NCI-H146 treated with DMSO at 0.1 percent for 48 hours (cell line): ENCODE measurements around the gene LRMDA.

ENCODE experiments used
- DNase-seq: peaks from one replicate; lab custom pipeline; 2025; ENCODE audit not compliant: unreplicated experiment; lab: John Stamatoyannopoulos, UW

LRMDA gene

DNA sequence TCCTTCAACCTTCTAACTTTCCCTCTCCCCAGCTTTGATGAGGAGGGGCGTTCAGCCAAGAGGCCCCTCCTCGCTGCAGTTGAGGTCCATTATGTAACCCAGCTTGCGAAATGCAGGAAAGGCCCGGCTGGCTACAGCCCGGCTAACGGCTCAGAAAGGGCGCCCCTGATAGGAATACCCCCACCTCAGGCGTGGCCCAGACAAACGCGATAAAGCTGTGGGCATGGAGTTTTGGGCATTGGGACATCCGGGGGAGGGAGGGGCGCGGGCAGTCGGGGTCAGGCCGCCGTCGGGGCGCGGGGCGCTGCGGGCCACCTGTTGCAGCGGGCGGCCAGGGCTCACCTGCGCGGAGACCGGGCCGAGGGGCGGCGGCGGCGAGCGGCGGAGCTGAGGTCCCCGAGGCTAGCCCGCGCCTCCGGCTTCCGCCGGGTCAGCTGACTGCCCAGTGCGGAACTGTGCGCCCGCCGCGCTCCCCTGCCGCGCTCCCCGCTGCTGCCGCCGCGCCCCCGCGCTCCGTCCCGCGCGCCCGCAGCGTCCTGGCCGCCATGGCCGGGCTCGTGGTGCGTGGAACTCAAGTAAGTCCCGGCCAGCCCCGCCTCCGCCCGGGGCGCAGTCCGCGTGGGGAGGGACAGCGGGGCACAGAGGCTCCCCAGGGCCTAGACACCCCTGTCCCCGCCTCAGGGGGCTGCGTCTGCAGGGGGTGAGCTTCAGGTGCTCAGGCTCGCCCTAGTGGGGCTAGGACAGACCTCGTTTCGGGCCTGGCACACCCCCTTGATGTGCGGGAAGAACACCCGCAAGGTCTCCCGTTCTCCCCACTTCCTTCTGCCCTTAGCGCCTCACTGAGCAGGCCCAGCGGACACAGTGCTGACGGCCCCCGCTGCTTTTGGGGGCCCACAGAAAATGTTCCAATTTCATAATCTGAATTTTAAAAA lies at the start of gene LRMDA:
Gene LRMDA (plus strand): TSS at position 445 of the 932 bp plus-strand sequence.
- DNase-seq, result no peak

DNA sequence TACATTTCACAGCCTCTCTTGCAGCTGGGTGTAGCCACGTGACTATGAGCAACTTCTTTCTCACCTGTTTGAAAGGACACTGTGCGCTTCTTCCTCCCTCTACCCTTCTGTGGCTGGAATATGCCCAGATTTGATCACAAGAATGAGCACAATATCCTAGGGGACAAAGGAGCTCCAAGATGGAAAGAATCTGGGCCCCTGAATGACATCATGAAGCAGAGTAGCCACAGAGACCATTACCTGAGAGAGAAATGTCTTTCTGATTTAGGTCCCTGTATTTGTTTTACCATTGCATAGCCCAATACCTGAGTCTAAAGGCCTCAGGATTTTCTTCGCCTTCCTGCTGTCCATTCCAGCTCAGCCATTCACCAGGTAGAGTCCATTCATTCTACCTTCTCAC lies 45.3 kb upstream of the LRMDA start:
- no peak for DNase-seq

DNA sequence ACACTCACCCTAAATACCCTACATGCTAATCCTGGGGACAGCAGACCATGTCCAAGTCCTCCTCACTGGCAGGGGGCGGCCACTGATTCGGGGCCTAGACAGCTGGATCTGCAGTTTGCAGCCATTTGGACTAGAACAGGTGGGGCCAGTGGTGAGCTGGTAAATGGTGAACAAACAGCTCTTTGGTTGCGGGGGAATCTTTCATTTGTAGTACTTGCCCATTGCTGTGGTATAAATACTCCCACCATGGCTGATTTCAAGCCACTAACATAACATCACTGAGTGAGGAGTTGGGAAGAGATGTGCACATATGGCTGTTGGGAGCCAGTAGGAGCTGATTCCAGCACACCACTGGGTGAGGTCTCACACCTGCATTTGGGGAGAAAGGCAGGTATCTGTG lies 43.3 kb upstream of the LRMDA start:
- no peak for DNase-seq

DNA sequence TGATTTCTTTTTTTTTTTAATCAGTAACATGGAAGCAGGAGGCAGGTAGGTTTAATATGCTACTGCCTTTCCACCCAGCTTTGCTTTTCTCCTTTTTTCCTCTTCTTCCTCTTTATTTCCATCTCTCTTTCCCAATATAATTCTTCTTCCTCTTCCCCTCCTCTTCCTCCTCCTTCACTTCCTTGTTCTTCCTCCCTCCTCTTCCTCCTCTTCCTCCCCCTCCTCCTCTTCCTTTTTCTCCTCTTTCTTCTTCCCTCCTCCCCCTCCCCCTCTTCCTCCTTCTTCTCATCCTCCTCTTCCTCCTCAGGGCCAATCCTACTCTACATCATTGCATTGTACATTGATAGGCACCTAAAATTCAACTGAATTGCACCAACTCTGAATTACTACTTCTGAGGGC lies 41.2 kb upstream of the LRMDA start:
- DNase-seq, result no peak

DNA sequence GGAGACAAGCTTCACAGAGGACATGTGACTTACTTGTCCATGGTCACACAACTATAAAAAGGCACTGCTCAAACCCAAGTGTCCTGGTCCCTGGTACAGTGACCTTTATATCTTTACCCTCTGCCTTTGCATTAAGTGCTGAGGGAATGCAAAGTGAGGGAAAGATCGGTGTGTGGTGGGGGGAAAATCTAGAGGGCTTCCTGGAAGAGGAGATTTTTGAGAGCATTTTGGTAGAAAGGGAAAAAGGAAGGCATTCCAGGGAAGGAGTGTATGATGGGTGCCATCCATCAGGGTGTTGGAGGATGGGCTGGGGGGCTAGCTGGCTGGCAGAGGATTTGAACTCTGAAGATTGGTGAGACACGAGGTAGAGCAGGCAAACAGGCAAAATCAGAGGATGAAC lies 39.2 kb upstream of the LRMDA start:
- no peak for DNase-seq

DNA sequence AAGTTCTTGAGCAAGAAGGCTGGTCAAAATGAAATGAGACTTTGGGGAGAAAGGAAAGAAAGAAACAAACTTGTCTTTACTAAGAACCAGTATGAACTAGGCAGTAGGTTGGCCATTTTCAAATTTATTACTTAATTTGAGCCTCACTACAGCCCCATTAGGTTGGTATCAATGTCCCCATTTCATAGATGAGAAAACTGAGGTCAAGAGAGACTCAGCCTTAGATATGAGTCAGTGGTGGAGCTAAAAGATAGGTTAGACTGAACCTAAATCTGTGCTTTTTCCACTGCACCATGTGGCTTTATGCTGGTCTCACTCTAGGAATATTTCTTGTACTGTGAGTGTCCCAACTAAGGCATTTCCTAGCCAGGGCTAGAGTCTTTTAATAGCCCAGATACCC lies 38.7 kb upstream of the LRMDA start:
- DNase-seq, result no peak

DNA sequence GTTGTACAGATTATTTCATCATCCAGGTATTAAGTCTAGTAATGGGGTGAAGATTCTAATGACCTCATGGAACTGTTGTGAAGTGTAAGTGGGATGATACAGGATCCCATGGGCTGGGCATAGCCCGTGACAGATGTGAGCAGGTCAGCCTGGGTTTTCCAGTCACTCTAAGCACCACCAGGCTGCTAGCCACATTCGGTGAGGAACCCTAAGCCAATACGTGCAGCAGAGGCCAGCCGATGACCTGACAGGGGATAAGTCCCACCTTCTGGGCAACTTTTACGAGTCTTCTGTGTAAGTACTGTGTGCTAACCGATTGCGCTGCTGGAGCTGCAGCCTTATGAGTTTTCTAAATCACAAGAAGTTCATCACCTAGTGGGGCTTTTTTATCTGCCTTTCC lies 37.2 kb upstream of the LRMDA start:
- no peak for DNase-seq

DNA sequence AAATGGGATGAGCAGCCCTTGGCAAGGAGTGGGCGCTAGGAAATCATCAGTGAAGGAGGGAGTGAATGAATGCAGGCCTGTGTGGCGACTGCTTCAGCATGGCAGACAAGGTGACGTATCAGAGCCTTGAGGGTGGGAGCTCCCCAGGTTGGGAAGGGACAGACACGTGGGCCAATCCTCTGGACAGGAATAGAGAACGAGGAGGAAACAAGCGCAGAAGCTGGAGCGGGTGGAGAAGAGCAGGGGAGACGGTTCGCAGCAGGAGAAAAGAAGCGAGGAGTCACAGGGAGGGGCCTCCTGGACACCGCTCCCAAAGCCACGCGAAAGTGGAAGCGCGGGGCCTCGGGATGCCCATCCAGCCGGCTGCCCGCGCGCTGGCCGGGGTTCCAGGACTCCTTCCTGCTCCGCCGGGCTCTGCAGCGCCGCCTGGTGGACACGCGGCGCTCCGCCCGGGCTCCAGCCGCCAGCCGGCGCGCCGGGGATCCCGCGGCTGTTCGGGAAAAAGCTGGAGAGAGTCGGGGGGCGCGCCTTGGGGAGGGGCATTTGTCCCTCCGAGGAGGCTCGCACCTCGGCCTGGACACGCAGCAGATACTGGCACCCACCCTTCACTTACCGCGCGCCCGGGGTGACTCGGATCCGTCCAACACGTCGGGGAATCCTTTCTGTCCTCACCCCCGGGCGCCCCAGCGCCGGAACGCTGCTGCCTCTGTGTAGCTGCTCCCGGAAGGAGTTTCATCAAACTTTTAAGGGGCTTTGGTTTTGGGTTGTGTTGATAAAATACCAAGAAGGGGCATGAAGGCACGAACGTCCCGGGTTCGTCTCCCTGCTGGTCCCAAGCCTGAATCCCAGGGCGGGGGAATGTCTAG lies 36.1 kb upstream of the LRMDA start:
- no peak for DNase-seq

DNA sequence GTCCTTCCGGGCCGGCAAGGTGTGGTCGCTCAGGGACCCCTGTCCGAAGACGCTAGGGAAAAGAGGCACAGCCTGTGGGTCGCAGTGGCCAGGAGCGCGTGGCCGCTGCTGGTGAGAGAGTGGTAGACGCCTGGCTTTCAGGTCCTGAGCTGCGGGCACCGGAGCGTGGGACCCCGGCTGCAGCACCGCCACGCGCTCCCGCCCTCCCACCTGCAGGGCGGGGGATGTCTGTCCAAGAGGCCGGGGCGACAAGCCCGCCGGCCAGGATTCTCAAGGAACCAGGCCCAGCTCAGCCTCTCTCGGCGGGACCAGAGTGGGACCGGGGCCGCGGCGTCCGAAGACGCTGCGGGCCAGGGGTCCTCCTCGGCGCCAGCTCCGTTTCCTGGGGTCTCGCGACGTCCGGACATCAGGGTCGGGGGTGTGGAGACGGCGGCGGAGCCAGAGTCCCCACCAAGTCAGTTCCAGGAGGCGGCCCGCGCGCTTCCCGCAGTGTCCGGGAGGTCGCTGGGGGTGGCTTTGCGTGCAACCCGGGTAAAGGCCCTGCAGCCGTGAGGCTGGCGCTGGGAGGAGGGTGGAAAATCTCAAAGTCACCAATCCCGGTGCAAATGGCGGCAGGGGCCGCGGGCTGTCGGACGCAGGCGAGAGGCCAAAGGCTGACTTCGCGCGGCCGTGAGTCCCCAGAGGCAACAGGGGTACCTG lies 35.3 kb upstream of the LRMDA start:
- no peak for DNase-seq

DNA sequence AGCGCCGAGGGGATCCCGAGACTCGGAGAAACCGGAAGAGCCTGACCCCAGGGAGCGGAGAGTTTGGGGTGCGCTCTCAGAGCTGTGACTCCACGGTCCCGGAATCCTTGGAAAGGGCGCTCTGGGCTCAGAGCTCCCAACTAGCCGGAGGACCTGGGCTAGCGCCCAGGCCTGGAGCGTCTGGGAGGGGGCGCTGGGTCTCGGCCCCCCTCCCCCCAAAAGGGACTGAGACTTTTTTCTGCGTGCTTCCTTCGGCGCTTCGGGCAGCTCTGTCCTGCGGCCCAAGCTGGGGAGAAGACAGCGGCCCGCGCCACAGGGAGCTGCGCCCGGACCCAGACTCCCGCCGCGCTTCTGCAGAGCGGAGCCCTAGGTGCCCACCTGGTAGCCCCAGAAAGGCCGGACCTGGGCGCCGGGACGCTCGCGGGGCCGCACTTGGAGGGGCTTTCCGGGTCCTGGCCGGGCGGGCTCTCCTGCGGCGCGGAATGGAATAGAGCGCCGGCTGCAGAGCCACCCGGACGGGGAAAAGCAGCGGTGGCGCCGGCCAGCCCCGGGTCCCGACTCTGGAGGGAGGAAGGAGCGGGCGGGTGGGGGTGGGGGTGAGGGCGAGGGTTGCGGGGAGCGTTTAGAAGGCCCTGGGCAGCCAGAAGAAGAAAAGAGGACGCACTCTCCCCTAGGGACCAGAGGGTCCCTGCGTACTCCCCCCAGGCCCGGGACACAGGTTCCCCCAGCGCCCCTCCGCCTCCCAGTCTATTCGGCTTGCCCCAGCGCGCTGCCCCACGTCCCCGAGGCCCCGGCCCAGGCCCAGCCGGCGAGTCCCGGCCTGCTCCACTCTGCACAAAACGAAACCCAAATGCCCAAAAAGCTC lies 34.6 kb upstream of the LRMDA start:
- DNase-seq, result no peak

DNA sequence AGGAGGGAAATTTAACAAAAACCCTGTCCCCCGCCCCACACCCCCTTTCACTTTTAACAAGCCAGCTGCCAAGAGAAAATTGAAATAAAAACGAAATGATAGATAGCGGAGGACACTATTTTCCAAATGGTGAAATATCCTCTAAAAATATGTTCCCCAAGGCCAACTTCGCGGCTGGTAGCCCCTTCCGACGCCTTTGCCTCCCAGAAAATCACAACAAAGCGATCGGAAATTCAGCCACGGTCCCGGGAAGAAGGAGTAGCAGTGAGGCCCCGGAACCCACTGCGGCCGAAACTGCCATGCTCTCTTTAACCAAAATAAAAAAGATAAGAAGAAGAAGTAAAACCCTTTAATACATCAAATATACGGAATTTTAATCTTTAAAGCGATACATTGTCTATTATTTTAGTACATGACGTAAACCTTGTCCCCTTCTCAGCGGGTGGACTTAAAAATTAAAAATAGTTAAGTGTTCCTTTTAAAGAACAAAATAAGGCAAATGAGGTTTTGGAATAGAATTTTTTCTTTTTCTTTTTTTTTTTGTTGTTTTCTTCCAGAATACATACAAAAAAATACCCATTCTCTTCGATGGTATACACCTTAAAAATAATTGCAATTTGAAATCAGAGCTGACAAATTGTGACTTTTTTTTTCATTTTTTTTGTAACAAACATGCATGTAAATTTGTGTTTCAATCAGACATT lies 33.8 kb upstream of the LRMDA start:
- no peak for DNase-seq

DNA sequence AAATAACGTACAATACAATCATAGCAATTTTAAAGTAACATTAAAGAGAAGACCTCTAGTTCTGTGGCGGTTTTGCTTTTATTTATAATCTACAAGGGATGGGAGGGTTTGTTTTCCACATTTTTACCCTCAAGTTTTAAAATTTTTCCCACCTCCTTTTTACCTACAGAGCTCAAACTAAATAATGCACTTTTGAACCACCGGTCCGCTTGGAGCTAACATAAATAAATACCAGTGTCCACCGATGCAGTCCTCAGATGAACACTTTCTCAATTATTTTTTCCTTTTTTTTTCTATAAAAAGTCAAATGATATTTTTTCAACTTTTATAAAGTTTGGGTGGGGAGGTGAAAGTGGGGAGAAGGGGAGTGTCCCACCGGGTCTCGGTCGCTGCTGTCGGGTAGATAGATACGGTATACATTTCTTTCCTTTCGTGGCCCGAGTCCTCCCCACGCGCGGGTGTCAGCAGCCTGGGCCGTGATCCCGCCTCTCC lies 33.2 kb upstream of the LRMDA start:
- DNase-seq, result no peak

DNA sequence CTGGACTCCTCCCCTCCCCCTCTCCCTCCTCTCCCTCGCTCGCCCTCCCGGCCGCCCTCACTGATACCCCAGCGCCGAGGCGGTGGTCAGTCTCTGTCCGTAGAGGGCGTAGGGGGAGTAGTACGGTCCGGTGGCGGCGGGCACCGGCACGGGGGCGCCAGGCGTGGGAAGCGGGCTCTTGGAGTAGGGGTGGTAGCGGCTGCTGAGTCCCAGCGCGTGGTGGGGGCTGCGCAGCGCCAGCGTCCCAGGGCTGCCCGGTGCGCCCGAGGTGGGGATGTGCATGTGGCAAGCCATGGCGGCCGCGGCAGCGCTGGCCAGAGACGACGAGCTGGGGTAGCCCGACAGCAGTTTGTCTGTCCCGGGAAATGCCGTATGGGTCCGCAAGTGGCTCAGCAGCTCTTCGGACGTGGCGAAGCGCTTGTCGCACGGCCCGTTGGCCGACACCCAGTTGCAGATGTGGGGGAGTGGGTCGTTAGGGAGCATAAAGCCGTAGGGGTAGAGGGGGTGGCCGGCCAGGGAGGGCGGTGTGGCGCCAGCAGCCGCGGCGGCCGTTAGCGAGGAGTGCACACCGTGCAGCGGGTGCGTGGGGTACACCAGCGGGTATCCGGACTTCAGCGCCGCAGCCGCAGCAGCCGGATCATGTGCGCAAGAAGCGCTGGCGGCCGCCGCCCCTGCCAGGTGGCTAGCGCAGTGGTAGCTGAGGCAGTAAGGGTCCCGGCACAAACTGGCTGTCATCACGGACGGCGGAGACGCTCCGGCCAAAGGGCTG lies 32.5 kb upstream of the LRMDA start:
- DNase-seq, result no peak

DNA sequence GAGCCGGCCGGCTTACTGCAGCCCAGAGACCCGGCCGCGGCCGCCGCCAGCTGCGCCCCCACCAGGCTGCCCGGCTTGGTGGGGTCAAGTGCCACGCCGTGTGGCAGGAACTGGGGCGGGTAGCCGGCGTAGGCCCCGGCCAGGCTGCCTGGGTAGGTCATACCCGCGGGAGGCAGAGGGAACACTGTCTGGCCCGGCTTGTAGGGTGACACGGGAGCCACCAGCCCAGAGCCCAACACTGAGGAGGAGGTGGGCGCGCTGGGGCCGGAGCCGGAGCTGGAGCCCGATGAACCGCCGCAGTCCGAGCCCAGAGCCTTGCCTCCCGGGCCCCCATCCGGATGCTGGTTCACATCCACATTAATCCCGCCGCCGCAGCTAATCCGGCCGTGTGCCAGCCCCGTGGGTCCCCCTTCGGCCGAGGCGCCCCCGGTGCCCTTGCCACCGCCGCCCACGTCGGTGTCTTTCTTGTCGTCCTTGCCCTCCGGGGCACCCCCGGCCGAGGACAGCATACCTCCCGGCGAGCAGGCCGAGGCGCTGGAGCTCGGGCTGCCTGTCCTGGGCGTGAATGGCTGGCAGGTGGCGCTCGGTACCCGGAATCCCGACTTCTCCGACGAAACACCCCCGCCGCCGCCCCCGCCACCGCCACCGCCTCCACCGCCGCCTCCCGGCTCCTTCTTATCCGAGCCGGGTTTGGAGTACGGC lies 31.8 kb upstream of the LRMDA start:
- peak; percentile 33 for DNase-seq

DNA sequence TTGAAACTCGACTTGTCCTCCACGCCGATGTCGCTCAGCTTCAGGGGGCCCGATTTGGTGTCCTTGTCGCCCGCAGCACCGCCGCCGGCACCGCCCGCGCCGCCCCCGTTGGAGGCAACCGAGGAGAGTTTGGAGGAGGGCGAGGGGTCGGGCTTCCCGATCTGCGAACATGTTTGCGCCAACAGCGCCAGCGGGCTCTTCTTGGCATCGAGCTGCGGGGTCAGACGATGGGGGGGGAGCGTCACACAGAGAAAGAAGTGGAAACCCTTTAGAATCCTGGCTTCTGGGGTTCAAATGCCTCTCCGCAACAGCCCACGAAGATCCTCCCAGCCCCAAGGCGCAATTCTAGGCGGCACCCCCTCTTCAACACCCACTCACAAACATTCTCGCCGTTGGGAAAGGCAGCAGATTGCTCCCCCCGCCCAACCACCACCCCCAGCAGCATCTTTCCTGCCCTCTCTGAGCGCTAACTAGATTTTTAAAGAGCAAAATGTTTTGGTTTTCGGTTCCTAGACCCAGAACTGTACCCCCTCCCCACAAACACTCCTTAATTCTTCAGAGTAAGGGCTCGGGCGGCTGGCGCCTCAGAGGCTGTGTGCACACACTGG lies 31.2 kb upstream of the LRMDA start:
- no peak for DNase-seq

DNA sequence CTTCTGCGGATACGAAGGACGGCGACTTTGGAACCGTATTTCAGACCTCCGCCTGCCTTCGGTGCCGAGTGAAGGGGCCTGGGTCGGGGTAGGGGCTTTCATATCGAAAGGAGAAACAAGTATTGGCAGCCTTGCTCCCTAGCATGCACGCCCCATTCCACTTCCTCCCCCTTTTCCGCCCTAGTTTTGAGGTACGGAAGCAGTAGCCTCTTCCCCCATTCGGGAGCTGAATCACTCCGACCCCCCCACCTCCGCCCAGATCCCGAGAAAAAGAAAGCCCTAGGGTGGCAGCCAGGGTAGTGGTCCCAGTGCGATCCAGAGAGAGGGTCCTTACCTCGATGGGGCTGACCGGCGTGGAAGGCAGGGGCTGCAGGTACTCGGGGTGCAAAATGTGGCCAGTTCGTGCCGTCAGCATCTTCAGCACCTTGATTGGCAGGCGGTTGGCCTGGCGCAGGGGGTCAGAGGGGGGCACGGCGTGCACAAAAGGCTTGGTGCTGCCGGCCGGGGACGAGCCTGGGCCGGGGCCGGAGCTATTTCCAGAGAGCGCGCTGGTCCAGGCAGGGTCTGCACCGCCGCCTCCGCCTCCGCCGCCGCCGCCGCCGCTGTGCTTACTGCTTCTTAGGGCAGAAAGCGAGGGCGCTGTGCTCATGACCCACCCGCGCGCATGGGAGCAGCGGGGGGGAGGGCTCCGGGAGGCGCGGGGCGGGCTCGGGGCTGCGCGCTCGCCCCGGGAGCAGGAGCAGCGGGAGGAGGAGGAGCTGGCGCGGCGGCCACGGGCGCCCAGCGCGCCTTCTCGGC lies 30.5 kb upstream of the LRMDA start:
- DNase-seq, result peak; percentile 34
